Inflammatory macrophage treated with lipopolysaccharide for 1 hour (primary cell): ENCODE data around the gene FLAD1.

Experiments used
- DNase-seq, 2 donors: peaks; one replicate each; pipeline ENCODE4 v3.0.0-alpha.2; 2020 to 2022

FLAD1 gene

GRCh38 chr1:154952664-154953063, 30.5 kb upstream of the FLAD1 start:
- DNase-seq: no peak

- peak in 1 of 2 donors; percentile 39 for DNase-seq
These were observed 29.5 kb upstream of the FLAD1 start for GRCh38 chr1:154953611-154954038.

- DNase-seq: no peak
These were observed 28.6 kb upstream of the FLAD1 start for GRCh38 chr1:154954541-154954940.

GRCh38 chr1:154955039-154955717, 28.0 kb upstream of the FLAD1 start:
- DNase-seq: no peak

GRCh38 chr1:154955718-154956543, 27.2 kb upstream of the FLAD1 start, which contains the start of gene PBXIP1:
Gene PBXIP1, minus strand, starts transcription at chr1:154956099. Its CDS starts 2,378 bp downstream, at chr1:154953721.
- peak; percentile 79 to 94 for DNase-seq

- DNase-seq: no peak
These were observed 26.6 kb upstream of the FLAD1 start for GRCh38 chr1:154956544-154956941.

GRCh38 chr1:154957091-154957657, 26.0 kb upstream of the FLAD1 start:
- DNase-seq: no peak

- peak; percentile 56 to 64 for DNase-seq
These were observed 25.1 kb upstream of the FLAD1 start for GRCh38 chr1:154958036-154958435.

GRCh38 chr1:154958681-154959425, 24.3 kb upstream of the FLAD1 start:
- no peak for DNase-seq

GRCh38 chr1:154959426-154959780, 23.7 kb upstream of the FLAD1 start:
- DNase-seq: no peak

- no peak for DNase-seq
These were observed 22.6 kb upstream of the FLAD1 start for GRCh38 chr1:154960446-154961136.

- DNase-seq: peak; percentile 54 to 68
These were observed 21.7 kb upstream of the FLAD1 start, which contains the start of gene PYGO2 for GRCh38 chr1:154961207-154962155. Gene PYGO2, minus strand, starts transcription at chr1:154961782. Its CDS starts 206 bp downstream, at chr1:154961576.

GRCh38 chr1:154962156-154962749, 20.9 kb upstream of the FLAD1 start:
- DNase-seq: no peak

- DNase-seq: no peak
These were observed 20.3 kb upstream of the FLAD1 start for GRCh38 chr1:154962795-154963330.

GRCh38 chr1:154963643-154964042, 19.5 kb upstream of the FLAD1 start:
- no peak for DNase-seq

- no peak for DNase-seq
These were observed 18.8 kb upstream of the FLAD1 start for GRCh38 chr1:154964359-154964758.

GRCh38 chr1:154966111-154966510, 17.0 kb upstream of the FLAD1 start:
- no peak for DNase-seq

GRCh38 chr1:154967331-154967950, 15.7 kb upstream of the FLAD1 start:
- DNase-seq: no peak

GRCh38 chr1:154968731-154969130, 14.4 kb upstream of the FLAD1 start:
- DNase-seq: no peak

- no peak for DNase-seq
These were observed 13.9 kb upstream of the FLAD1 start for GRCh38 chr1:154969246-154969645.
